Measurements from ENCODE around the gene ACOX2.
"Not testable (repeated sequence)": the region's sequence is repeated elsewhere in the genome, so short reads cannot be mapped to it uniquely, and the experiment has no call there.

ACOX2 gene

GRCh38 chr3:58528629-58529028 lies 8.4 kb downstream of the ACOX2 start:
- no peak overlapping the region for H3K4me3 ChIP-seq (ENCODE audit: low read depth, low read length)

GRCh38 chr3:58527440-58527839 lies 9.6 kb downstream of the ACOX2 start:
- not testable (repeated sequence) for H3K4me3 ChIP-seq (ENCODE audit: low read depth, low read length)

More at GRCh38 chr3:58528629-58529028, 8.4 kb downstream of the ACOX2 start:
- TF ChIP-seq, protein P1, sequence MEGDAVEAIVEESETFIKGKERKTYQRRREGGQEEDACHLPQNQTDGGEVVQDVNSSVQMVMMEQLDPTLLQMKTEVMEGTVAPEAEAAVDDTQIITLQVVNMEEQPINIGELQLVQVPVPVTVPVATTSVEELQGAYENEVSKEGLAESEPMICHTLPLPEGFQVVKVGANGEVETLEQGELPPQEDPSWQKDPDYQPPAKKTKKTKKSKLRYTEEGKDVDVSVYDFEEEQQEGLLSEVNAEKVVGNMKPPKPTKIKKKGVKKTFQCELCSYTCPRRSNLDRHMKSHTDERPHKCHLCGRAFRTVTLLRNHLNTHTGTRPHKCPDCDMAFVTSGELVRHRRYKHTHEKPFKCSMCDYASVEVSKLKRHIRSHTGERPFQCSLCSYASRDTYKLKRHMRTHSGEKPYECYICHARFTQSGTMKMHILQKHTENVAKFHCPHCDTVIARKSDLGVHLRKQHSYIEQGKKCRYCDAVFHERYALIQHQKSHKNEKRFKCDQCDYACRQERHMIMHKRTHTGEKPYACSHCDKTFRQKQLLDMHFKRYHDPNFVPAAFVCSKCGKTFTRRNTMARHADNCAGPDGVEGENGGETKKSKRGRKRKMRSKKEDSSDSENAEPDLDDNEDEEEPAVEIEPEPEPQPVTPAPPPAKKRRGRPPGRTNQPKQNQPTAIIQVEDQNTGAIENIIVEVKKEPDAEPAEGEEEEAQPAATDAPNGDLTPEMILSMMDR (IDR thresholded peaks at IDR 0.05; ENCODE audit: low read depth, low read length), result no peak

- TF ChIP-seq, protein P1 (IDR thresholded peaks at IDR 0.05; ENCODE audit: low read depth, low read length), result no peak
- H3K4me3 ChIP-seq (ENCODE audit: low read depth, low read length), result no peak overlapping the region
Measured at GRCh38 chr3:58526515-58526957, 10.5 kb downstream of the ACOX2 start.

DNA sequence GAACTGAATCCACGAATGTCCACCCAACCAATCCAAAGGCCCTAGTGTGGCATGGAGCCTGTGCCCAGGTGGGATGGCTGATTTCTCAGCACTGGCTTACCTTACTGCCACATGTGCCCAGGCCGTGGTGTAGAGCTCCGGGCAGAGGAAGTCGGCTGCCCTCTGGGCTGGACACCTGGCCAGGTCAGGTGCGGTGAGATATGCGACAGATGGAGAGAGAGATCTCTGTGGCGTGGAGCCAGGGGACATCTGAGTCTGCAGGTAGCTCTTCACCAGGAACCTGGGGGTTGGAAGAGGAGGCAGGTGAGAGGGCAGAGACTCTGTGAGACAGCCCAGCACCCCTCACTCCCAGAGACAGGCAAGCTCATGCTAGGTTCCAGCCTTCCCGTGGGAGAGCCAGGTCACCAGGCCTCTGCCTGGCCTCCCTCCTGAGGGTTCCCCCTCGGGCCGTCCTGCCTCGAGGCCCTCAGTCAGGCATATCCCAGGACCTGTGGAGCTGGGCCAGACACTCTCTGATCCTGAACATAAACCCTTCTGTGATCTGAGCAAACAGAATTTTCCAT lies 12.6 kb downstream of the ACOX2 start:
- TF ChIP-seq, protein P1 (IDR thresholded peaks at IDR 0.05; ENCODE audit: low read depth, low read length), result no peak
- H3K4me3 ChIP-seq (ENCODE audit: low read depth, low read length), result no peak overlapping the region

GRCh38 chr3:58522759-58523425 lies 14.1 kb downstream of the ACOX2 start:
- H3K4me3 ChIP-seq (ENCODE audit: low read depth, low read length), result no peak overlapping the region
- TF ChIP-seq, protein P1 (IDR thresholded peaks at IDR 0.05; ENCODE audit: low read depth, low read length), result no peak

- H3K4me3 ChIP-seq (ENCODE audit: low read depth, low read length), result no peak overlapping the region
- TF ChIP-seq, protein P1 (IDR thresholded peaks at IDR 0.05; ENCODE audit: low read depth, low read length), result no peak
Measured at GRCh38 chr3:58521917-58522631, 14.9 kb downstream of the ACOX2 start.

GRCh38 chr3:58521336-58521670 lies 15.7 kb downstream of the ACOX2 start:
- TF ChIP-seq, protein P1 (IDR thresholded peaks at IDR 0.05; ENCODE audit: low read depth, low read length), result no peak
- no peak overlapping the region for H3K4me3 ChIP-seq (ENCODE audit: low read depth, low read length)

Measured in WI38 (cell line).